ENCODE results near the gene MRPS24.
"Not testable (repeated sequence)": the region's sequence is repeated elsewhere in the genome, so short reads cannot be mapped to it uniquely, and the experiment has no call there.

MRPS24 gene

DNA sequence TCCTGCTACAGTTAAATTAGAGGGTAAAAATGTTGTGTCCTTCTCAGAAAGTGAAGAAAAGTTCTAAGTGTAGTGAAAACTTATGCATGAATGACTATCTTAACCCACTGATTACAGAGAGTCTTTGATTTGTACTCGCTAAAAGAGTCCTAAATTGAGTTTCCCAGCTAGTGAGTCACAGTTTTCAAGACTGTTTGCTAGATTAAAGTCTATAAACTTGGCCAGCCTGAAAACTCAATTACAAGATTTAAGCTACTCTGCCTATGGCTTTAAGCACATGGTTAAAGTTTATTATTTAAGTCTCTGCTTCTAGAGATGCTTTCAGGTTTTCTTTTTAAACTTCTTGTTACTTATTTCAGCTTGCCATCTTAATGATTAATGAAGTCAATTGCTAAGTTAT, 44.4 kb downstream of the MRPS24 start:
- H3K4me3 ChIP-seq (ENCODE audit: low read depth, low read length): no peak overlapping the region
- DNase-seq (ENCODE audit: low read depth, low spot score): no peak
- no peak for TF ChIP-seq CTCF (IDR thresholded peaks at IDR 0.05; ENCODE audit: low read depth, low read length)
- in situ Hi-C loops (cut with HindIII; ENCODE audit: low sequenced_read_pairs): no loop called here

DNA sequence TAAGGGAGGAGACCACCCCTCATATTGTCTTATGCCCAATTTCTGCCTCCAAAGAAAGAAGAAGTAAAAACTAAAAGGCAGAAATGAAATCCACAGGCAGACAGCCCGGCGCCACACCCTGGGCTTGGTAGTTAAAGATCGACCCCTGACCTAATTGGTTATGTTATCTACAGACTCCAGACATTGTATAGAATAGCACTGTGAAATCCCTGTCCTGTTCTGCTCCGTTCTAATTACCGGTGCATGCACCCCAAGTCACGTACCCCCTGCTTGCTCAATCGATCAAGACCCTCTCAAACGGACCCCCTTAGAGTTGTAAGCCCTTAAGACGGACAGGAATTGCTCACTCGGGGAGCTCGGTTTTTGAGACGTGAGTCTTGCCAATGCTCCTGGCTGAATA, 44.8 kb downstream of the MRPS24 start:
- in situ Hi-C loops (cut with HindIII; ENCODE audit: low sequenced_read_pairs); H3K4me3 ChIP-seq (ENCODE audit: low read depth, low read length); DNase-seq (ENCODE audit: low read depth, low spot score): not testable (repeated sequence)

DNA sequence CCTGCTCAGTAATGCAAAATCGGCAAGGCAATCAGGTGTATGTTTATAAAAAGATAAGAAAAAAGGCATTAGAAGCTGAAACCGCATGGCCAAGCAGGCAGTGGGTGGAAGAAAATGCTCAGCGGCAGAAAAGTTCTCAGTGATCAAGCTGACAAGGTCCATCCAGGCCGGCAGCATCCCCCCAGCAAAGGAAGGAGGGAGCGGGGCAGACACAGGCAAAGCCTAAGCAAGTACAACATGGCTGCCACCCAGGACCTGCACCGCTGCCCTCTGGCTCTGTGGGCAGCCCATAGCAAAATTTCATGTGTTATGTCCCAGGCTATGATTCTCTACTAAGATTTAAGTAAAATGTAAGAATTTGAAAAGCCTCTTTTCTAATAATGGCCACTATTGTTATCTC, 45.4 kb downstream of the MRPS24 start:
- H3K4me3 ChIP-seq (ENCODE audit: low read depth, low read length): no peak overlapping the region

DNA sequence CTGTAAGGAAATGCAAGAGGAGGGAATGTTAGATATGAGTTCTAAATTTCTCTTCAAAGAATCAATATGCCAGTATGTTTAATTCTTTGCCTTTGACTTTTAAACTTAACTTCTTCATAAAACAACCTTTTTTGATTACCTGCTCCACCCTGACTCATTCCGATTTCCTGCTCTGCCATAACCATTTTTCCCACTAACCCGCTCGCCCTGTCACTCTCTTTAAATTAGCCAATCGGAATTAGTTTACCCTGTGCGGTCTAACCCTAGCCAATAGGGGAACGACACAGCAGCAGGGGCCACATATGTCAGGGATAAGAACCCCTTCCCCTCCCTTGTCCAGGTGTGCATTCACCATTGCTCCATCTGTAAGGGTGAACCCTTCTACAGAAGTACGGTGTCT, 45.9 kb downstream of the MRPS24 start:
- H3K4me3 ChIP-seq (ENCODE audit: low read depth, low read length); in situ Hi-C loops (cut with HindIII; ENCODE audit: low sequenced_read_pairs); DNase-seq (ENCODE audit: low read depth, low spot score): not testable (repeated sequence)

More for the DNA sequence above, 45.4 kb downstream of the MRPS24 start:
- TF ChIP-seq CTCF (IDR thresholded peaks at IDR 0.05; ENCODE audit: low read depth, low read length): no peak
- in situ Hi-C loops (cut with HindIII; ENCODE audit: low sequenced_read_pairs): no loop called here
- no peak for DNase-seq (ENCODE audit: low read depth, low spot score)

All from astrocyte of the spinal cord (primary cell).